ENCODE data around the gene FHIT. TPM values are rescaled to one million over a fixed set of nuclear protein-coding genes. Genes with fewer than 3 reads are reported as not detected.

Gene FHIT
- total RNA-seq, 2 experiments from 2014 or later = 7.6 to 7.9 TPM

DNA sequence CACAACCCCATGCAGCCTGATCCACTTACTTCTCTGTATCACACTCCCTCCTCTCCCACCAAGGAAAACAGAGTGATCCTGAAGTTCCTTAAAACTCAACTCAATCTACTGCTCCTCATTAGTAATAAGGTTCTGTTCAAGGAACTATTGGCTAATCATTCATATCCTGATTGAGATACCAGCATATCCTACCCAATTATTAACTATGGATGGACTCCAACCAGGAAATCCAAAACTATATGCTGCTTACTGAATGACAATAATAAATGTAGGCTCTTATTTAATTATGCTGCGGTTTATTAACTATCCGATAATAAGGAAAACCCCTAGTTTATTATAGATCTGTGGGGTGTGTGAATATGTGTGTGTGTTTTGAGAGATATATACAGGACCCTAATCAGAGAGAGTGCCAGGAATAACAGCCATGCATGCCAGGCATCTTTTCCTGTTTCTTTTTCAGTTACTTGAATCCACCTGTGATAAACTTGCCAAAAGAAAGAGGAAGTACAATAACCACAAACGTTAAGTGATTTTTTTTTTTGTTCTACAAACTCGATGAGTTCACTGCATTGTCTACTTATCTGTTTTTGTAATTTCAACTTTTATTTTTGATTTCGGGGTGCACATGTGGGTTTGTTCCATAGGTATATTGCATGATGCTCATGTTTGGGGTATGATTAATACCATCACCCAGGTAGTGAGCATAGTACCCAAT lies 1169.7 kb downstream of the FHIT start:
- ATAC-seq (no peak), DNase-seq (no peak)
- Mint-ChIP-seq H3K27me3 (no peaks in the 10 kb centered on the region), H3K27ac (peak overlapping the region; percentile 78), H3K36me3 (ENCODE audit: low read depth) (peaks cover 33% of the 10 kb centered on the region), H3K4me3 (no peak overlapping the region), H3K4me1 (ENCODE audit: low read depth) (peaks cover 60% of the 10 kb centered on the region), H3K9me3 (peaks cover 32% of the 10 kb centered on the region)
- ChIA-PET POLR2A (no interaction called here), CTCF (no interaction called here)
- TF ChIP-seq CTCF (IDR thresholded peaks at IDR 0.05) = no peak
- intact Hi-C loops (cut with micrococcal nuclease) = loop anchor here (10.0 kb wide), 1 partner anchor 113 kb away; no protein-coding TSS in a partner anchor

GRCh38 chr3:60080648-60081047 lies 1170.6 kb downstream of the FHIT start:
- CTCF ChIA-PET = interaction anchor here (0.7 to 1.1 kb wide), 3 partner anchors 16 to 100 kb away, joined by 3 to 4 read pairs (median 3); no protein-coding TSS in a partner anchor
- H3K36me3 Mint-ChIP-seq (ENCODE audit: low read depth) = peaks cover 24% of the 10 kb centered on the region
- peaks cover 55% of the 10 kb centered on the region for H3K4me1 Mint-ChIP-seq (ENCODE audit: low read depth)
- intact Hi-C loops (cut with micrococcal nuclease) = loop anchor here (10.0 kb wide), 1 partner anchor 114 kb away; no protein-coding TSS in a partner anchor
- H3K27ac Mint-ChIP-seq = peak overlapping the region; percentile 77
- ATAC-seq = peak; percentile 81
- peak; percentile 32 for DNase-seq
- H3K9me3 Mint-ChIP-seq = peaks cover 23% of the 10 kb centered on the region
- TF ChIP-seq CTCF (IDR thresholded peaks at IDR 0.05) = no peak
- no peaks in the 10 kb centered on the region for H3K27me3 Mint-ChIP-seq
- no peak overlapping the region for H3K4me3 Mint-ChIP-seq
- POLR2A ChIA-PET = no interaction called here

- POLR2A ChIA-PET = interaction anchor here (0.5 to 1.4 kb wide), 7 partner anchors 14 to 134 kb away, joined by 3 to 4 read pairs (median 3); no protein-coding TSS in a partner anchor
- ATAC-seq (peak; percentile 67), DNase-seq (peak; percentile 63)
- Mint-ChIP-seq H3K27ac (peak overlapping the region; percentile 91), H3K36me3 (ENCODE audit: low read depth) (peaks cover 14% of the 10 kb centered on the region), H3K9me3 (peaks cover 18% of the 10 kb centered on the region), H3K4me3 (peak overlapping the region; percentile 42), H3K4me1 (ENCODE audit: low read depth) (peaks cover 59% of the 10 kb centered on the region), H3K27me3 (no peaks in the 10 kb centered on the region)
- CTCF ChIA-PET = interaction anchor here (0.8 to 1.5 kb wide), 5 partner anchors 11 to 504 kb away, joined by 3 to 7 read pairs (median 4); no protein-coding TSS in a partner anchor
- peak; percentile 17 for TF ChIP-seq CTCF (IDR thresholded peaks at IDR 0.05)
- intact Hi-C loops (cut with micrococcal nuclease) = no loop called here
These were observed 1172.2 kb downstream of the FHIT start for GRCh38 chr3:60079076-60079475.

DNA sequence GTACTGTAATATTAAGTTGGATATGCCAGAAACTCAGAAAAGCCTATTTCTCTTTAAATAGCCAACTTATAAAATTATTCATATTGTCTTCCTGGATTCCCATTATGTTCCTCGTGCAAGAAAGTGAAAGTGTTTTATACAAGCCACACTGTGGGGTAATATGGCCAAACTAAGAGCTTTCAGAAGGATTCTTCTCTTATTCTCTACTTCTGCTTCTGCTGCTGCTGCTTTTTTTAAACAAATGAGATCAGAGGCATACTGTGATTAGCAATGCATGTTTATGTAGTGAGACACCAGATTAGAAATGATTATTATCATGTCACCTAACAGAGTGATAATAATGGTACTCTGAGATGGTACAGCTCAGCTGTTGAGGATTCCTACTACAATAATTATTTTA lies 1174.9 kb downstream of the FHIT start:
- Mint-ChIP-seq H3K4me3 (no peak overlapping the region), H3K27ac (no peak overlapping the region), H3K27me3 (no peaks in the 10 kb centered on the region), H3K36me3 (ENCODE audit: low read depth) (peaks cover 6% of the 10 kb centered on the region), H3K9me3 (peaks cover 13% of the 10 kb centered on the region), H3K4me1 (ENCODE audit: low read depth) (peaks cover 49% of the 10 kb centered on the region)
- intact Hi-C loops (cut with micrococcal nuclease) = no loop called here
- ATAC-seq = no peak
- TF ChIP-seq CTCF (IDR thresholded peaks at IDR 0.05) = no peak
- CTCF ChIA-PET = interaction anchor here (0.7 to 1.1 kb wide), 2 partner anchors 10 to 11 kb away, joined by 3 read pairs; no protein-coding TSS in a partner anchor
- DNase-seq = no peak
- POLR2A ChIA-PET = interaction anchor here (0.9 kb wide), 1 partner anchor 14 kb away, joined by 3 read pairs; no protein-coding TSS in a partner anchor

- Mint-ChIP-seq H3K4me3 (no peak overlapping the region), H3K4me1 (ENCODE audit: low read depth) (peaks cover 30% of the 10 kb centered on the region), H3K27ac (no peak overlapping the region), H3K36me3 (ENCODE audit: low read depth) (peaks cover 6% of the 10 kb centered on the region), H3K27me3 (no peaks in the 10 kb centered on the region), H3K9me3 (peaks cover 13% of the 10 kb centered on the region)
- intact Hi-C loops (cut with micrococcal nuclease) = no loop called here
- TF ChIP-seq CTCF (IDR thresholded peaks at IDR 0.05) = no peak
- ChIA-PET POLR2A (no interaction called here), CTCF (no interaction called here)
- no peak for DNase-seq
- no peak for ATAC-seq
These were observed 1177.3 kb downstream of the FHIT start for GRCh38 chr3:60073942-60074341.

All from activated CD8-positive, alpha-beta T cell treated with anti-CD3 and anti-CD28 coated beads for 36 hours (primary cell).